D721Med (cell line): Measurements from ENCODE around the gene SPATS2L.

ENCODE experiments used
- DNase-seq: peaks from one replicate; pipeline ENCODE4 v3.0.0; 2011; ENCODE audit warnings: low spot score; ENCODE audit not compliant: insufficient read length
- FAIRE-seq: peaks from 2 replicates; lab custom pipeline; 2011; peaks lifted over from hg19 to GRCh38; lab: Jason Lieb, UNC
- TF ChIP-seq, protein P1 (sequence below): IDR thresholded peaks from 2 replicates; pipeline ENCODE4 v1.5.1; 2012; ENCODE audit warnings: mild to moderate bottlenecking, control low read depth; ENCODE audit not compliant: insufficient read depth; ENCODE audit errors: missing control alignments

The SPATS2L gene

GRCh38 chr2:200442471-200442870 lies 136.0 kb downstream of the SPATS2L start:
- TF ChIP-seq, protein P1, sequence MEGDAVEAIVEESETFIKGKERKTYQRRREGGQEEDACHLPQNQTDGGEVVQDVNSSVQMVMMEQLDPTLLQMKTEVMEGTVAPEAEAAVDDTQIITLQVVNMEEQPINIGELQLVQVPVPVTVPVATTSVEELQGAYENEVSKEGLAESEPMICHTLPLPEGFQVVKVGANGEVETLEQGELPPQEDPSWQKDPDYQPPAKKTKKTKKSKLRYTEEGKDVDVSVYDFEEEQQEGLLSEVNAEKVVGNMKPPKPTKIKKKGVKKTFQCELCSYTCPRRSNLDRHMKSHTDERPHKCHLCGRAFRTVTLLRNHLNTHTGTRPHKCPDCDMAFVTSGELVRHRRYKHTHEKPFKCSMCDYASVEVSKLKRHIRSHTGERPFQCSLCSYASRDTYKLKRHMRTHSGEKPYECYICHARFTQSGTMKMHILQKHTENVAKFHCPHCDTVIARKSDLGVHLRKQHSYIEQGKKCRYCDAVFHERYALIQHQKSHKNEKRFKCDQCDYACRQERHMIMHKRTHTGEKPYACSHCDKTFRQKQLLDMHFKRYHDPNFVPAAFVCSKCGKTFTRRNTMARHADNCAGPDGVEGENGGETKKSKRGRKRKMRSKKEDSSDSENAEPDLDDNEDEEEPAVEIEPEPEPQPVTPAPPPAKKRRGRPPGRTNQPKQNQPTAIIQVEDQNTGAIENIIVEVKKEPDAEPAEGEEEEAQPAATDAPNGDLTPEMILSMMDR, result no peak
- no peak for FAIRE-seq
- no peak for DNase-seq

DNA sequence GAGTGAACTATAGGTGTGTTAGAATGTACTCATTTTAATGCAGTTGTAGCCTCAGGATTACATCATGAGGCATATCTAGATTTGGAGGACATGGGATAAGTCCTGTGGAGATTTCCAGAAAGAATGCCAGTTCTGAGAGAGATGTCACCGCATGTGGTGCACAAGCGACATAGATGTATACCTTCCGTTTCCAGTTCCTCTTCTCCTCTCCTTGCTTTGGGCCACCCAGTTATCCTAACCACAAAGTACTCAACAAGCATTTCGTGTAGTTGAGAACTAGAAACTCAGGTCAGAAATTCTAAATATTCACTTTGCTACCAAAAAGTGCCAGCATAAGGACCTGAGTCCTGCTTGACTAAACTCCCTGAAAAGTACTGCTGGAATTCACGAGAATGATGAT lies 136.9 kb downstream of the SPATS2L start:
- TF ChIP-seq, protein P1, result no peak
- no peak for DNase-seq
- no peak for FAIRE-seq

DNA sequence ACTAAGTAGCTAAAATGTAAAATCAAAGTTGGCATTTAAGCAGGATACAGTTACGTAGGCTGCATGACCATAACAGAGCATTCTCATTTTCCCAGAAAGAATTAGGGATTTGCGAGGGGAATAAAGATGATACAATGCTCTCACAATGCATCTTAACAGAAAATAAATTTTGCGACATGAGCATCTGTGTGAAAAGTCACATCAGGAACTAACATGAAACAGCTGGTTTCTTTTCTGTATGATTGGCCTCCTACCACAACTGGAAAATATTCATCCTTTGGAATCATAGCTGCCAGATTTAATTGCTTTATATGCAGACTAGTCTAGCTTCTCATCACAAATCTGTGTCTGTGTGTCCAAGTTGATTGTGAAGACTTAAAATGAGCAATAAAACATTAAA lies 137.4 kb downstream of the SPATS2L start:
- FAIRE-seq (no peak), DNase-seq (no peak)
- TF ChIP-seq, protein P1, result no peak

DNA sequence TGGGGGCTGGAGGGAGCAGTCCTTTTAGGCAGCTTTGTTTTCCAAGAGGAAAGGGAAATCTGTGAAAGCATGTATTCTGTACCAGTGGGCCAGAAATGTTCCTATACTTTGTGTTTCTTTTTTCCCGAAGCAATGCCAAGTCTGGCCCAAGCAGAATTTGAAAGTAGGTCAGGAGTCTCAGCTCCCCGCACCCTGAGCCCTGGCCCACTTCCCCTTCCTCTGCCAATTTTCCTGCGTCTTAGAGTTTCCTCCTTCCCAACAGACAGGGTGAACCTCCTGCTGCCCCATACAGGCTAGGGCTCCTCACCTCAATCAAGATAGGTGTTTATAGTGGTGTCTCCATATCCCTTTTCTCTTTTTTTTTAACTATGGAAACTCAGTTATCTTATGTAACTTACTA lies 138.0 kb downstream of the SPATS2L start:
- no peak for FAIRE-seq
- DNase-seq, result no peak
- TF ChIP-seq, protein P1, result no peak

GRCh38 chr2:200445284-200445683 lies 138.8 kb downstream of the SPATS2L start:
- TF ChIP-seq, protein P1, result no peak
- FAIRE-seq, result no peak

GRCh38 chr2:200446612-200447011 lies 140.1 kb downstream of the SPATS2L start:
- FAIRE-seq (no peak), DNase-seq (no peak)
- TF ChIP-seq, protein P1, result no peak

More at GRCh38 chr2:200445284-200445683, 138.8 kb downstream of the SPATS2L start:
- DNase-seq, result no peak

DNA sequence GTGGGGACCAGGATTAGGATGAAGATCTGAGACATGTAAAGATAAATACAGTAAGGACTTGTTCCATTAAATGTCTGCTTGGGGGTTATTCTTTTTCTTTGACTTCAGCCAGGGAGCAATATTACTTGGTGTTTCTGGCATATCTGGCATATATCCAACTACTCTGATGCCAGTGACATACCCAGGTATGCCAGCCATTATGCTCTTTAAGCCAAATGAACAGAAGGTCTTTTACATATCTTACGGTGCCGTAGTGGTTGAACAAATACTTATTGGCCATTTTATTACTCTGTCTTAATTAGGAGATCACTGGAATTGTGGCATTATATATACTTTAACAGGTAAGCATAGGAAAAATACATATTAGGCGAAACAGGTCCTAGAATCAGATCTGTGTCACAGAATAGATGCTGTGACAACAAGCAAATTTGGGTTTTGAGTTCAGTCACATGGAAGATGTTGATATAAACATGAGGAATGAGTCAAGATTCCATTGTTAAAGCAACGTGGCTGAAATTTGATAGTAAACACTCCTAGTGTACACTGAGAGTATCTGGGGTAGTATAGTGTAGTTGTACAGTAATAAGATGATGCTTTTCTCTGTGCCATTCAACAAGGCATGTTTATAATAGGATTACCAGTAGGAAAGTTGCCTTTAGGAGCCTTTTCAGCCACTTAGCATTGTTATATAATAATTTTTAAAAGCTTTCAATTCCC lies 140.8 kb downstream of the SPATS2L start:
- FAIRE-seq (no peak), DNase-seq (no peak)
- TF ChIP-seq, protein P1, result no peak
